HCT116 (cell line): ENCODE results near the gene ZDHHC4.

ENCODE experiments used
- POLR2A ChIP-seq: IDR thresholded peaks from 2 replicates; pipeline ENCODE4 v1.7.0; 2011; ENCODE audit warnings: borderline replicate concordance; ENCODE audit not compliant: insufficient read depth, insufficient read length; ENCODE audit errors: extremely low read depth
- TF ChIP-seq, protein P1 (sequence below), 3 experiments: fragments of 200-600 bp in 1 of 3; sonication (generic) in 1 of 3; IDR thresholded peaks in 2 of 3; conservative IDR thresholded peaks in 1 of 3; 2 replicates each; pipeline ENCODE4 v1.5.1; 2012 to 2017; ENCODE audit warnings: low read depth in 2 of 3, low read length in 2 of 3, antibody characterized with exemption in 1 of 3, borderline replicate concordance in 1 of 3, control low read depth in 1 of 3, mild to moderate bottlenecking in 1 of 3, mixed read lengths in 1 of 3, mixed run types in 1 of 3, moderate library complexity in 1 of 3; ENCODE audit not compliant: insufficient read depth in 1 of 3

DNA sequence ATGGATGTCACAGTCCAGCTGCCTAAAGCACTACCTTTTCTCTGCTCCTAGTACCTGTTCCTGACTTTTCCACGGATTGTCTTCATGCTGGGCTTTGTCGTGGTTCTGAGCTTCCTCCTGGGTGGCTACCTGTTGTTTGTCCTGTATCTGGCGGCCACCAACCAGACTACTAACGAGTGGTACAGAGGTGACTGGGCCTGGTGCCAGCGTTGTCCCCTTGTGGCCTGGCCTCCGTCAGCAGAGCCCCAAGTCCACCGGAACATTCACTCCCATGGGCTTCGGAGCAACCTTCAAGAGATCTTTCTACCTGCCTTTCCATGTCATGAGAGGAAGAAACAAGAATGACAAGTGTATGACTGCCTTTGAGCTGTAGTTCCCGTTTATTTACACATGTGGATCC is 11.3 kb downstream of the ZDHHC4 start:
- TF ChIP-seq, protein P1, sequence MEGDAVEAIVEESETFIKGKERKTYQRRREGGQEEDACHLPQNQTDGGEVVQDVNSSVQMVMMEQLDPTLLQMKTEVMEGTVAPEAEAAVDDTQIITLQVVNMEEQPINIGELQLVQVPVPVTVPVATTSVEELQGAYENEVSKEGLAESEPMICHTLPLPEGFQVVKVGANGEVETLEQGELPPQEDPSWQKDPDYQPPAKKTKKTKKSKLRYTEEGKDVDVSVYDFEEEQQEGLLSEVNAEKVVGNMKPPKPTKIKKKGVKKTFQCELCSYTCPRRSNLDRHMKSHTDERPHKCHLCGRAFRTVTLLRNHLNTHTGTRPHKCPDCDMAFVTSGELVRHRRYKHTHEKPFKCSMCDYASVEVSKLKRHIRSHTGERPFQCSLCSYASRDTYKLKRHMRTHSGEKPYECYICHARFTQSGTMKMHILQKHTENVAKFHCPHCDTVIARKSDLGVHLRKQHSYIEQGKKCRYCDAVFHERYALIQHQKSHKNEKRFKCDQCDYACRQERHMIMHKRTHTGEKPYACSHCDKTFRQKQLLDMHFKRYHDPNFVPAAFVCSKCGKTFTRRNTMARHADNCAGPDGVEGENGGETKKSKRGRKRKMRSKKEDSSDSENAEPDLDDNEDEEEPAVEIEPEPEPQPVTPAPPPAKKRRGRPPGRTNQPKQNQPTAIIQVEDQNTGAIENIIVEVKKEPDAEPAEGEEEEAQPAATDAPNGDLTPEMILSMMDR (IDR thresholded peaks at IDR 0.05 in 2 of 3, conservative IDR thresholded peaks at IDR 0.05 in 1 of 3; ENCODE audit: borderline replicate concordance in 1 of 3, insufficient read depth in 1 of 3, low read depth in 2 of 3, low read length in 2 of 3): no peak
- no peak for TF ChIP-seq POLR2A
